GM18498 (cell line): ENCODE data around the gene ACTL8.

Source experiments
- ATAC-seq: cut with Tn5 transposase; IDR thresholded peaks from one replicate; pipeline ENCODE4 v1.9.1; 2021; ENCODE audit warnings: mild to moderate bottlenecking, moderate library complexity; ENCODE audit not compliant: unreplicated experiment

ACTL8 gene

GRCh38 chr1:17765444-17766411, 10.6 kb downstream of the ACTL8 start:
- ATAC-seq, result no peak

GRCh38 chr1:17768651-17769241, 13.6 kb downstream of the ACTL8 start:
- no peak for ATAC-seq

- no peak for ATAC-seq
Measured at GRCh38 chr1:17770983-17771382, 15.8 kb downstream of the ACTL8 start.

GRCh38 chr1:17772615-17773212, 17.6 kb downstream of the ACTL8 start:
- ATAC-seq, result no peak

GRCh38 chr1:17773591-17774326, 18.6 kb downstream of the ACTL8 start:
- no peak for ATAC-seq

- ATAC-seq, result no peak
Measured at GRCh38 chr1:17774452-17774851, 19.3 kb downstream of the ACTL8 start.

GRCh38 chr1:17775796-17776195, 20.7 kb downstream of the ACTL8 start:
- no peak for ATAC-seq

GRCh38 chr1:17776426-17776825, 21.3 kb downstream of the ACTL8 start:
- ATAC-seq, result no peak

- ATAC-seq, result no peak
Measured at GRCh38 chr1:17777330-17777729, 22.2 kb downstream of the ACTL8 start.

GRCh38 chr1:17777818-17778217, 22.7 kb downstream of the ACTL8 start:
- ATAC-seq, result no peak

- ATAC-seq, result no peak
Measured at GRCh38 chr1:17780916-17781315, 25.8 kb downstream of the ACTL8 start.

GRCh38 chr1:17789926-17790325, 34.8 kb downstream of the ACTL8 start:
- ATAC-seq, result no peak

- no peak for ATAC-seq
Measured at GRCh38 chr1:17790383-17791054, 35.4 kb downstream of the ACTL8 start.

- ATAC-seq, result no peak
Measured at GRCh38 chr1:17791055-17791390, 35.9 kb downstream of the ACTL8 start.

GRCh38 chr1:17791480-17791879, 36.3 kb downstream of the ACTL8 start:
- no peak for ATAC-seq

- ATAC-seq, result no peak
Measured at GRCh38 chr1:17792421-17792820, 37.3 kb downstream of the ACTL8 start.

- ATAC-seq, result no peak
Measured at GRCh38 chr1:17795081-17795809, 40.1 kb downstream of the ACTL8 start.

GRCh38 chr1:17795836-17796645, 40.9 kb downstream of the ACTL8 start:
- no peak for ATAC-seq

- no peak for ATAC-seq
Measured at GRCh38 chr1:17797478-17797877, 42.3 kb downstream of the ACTL8 start.
